SU-DHL-6 (cell line): ENCODE measurements around the gene SNCB.

Source experiments
- H2AFZ ChIP-seq: fragments of 200-600 bp; sonication (generic); 2 replicates; pipeline ENCODE4 v1.6.1; 2014; ENCODE audit warnings: low read depth, mild to moderate bottlenecking, moderate library complexity, mixed read lengths, antibody characterized with exemption, low read length; ENCODE audit not compliant: severe bottlenecking
- H3F3A ChIP-seq: fragments of 200-600 bp; shearing (Covaris generic); 2 replicates; pipeline ENCODE4 v1.6.0; 2016; ENCODE audit warnings: antibody characterized with exemption, mild to moderate bottlenecking; ENCODE audit not compliant: insufficient read depth
- H3K27ac ChIP-seq: fragments of 200-600 bp; sonication (generic); 2 replicates; pipeline ENCODE4 v1.5.1; 2016; ENCODE audit warnings: low read depth, mild to moderate bottlenecking, low read length, moderate library complexity, mixed read lengths
- H3K27me3 ChIP-seq: fragments of 200-600 bp; sonication (generic), shearing (Covaris generic); 2 replicates; pipeline ENCODE4 v1.6.0; 2014; ENCODE audit warnings: mild to moderate bottlenecking, low read length
- H3K36me3 ChIP-seq: fragments of 200-600 bp; sonication (generic); 2 replicates; pipeline ENCODE4 v1.6.1; 2014; ENCODE audit warnings: mild to moderate bottlenecking, low read length, mixed read lengths
- H3K4me2 ChIP-seq: fragments of 300-600, 200-600 bp; shearing (Covaris generic), sonication (generic); 2 replicates; pipeline ENCODE4 v1.6.0; 2014; ENCODE audit warnings: low read length, low read depth, mild to moderate bottlenecking; ENCODE audit not compliant: poor library complexity, severe bottlenecking
- H3K4me3 ChIP-seq: fragments of 200-600 bp; sonication (generic); 2 replicates; pipeline ENCODE4 v1.5.1; 2014; ENCODE audit warnings: antibody characterized with exemption, low read length, mild to moderate bottlenecking, mixed read lengths; ENCODE audit not compliant: insufficient read depth, poor library complexity, severe bottlenecking
- H3K79me2 ChIP-seq: fragments of 200-600 bp; sonication (generic); 2 replicates; pipeline ENCODE4 v1.6.1; 2014; ENCODE audit warnings: mild to moderate bottlenecking, low read length, moderate library complexity; ENCODE audit not compliant: insufficient read depth
- H3K9ac ChIP-seq: fragments of 200-600 bp; sonication (generic); 2 replicates; pipeline ENCODE4 v1.7.0; 2014; ENCODE audit warnings: mild to moderate bottlenecking, low read length
- H3K9me2 ChIP-seq: fragments of 200-600 bp; sonication (generic); replicated peaks from 2 replicates; pipeline ENCODE4 v1.6.1; 2014; ENCODE audit warnings: low read length; ENCODE audit not compliant: insufficient read depth
- H3K9me3 ChIP-seq: fragments of 200-600 bp; sonication (generic); 2 replicates; pipeline ENCODE4 v1.6.1; 2014; ENCODE audit warnings: low read length, mixed read lengths; ENCODE audit not compliant: insufficient read depth
- H4K20me1 ChIP-seq: fragments of 200-600 bp; sonication (generic); 2 replicates; pipeline ENCODE4 v1.6.1; 2014; ENCODE audit warnings: low read depth, mild to moderate bottlenecking, antibody characterized with exemption, low read length, moderate library complexity, mixed read lengths
- CTCF ChIP-seq: fragments of 200-600 bp; sonication (generic); IDR thresholded peaks from one replicate; pipeline ENCODE4 v1.5.1; 2017; ENCODE audit warnings: antibody characterized with exemption, mild to moderate bottlenecking, low read length, moderate library complexity; ENCODE audit not compliant: insufficient read depth, poor library complexity, severe bottlenecking
- EZH2phosphoT487 ChIP-seq: fragments of 200-600 bp; sonication (generic), shearing (Covaris generic); conservative IDR thresholded peaks from 2 replicates; pipeline ENCODE4 v1.6.1; 2018; ENCODE audit warnings: mild to moderate bottlenecking, antibody characterized with exemption, low read length, moderate library complexity, mixed read lengths

SNCB gene

GRCh38 chr5:176651472-176651980, 21.2 kb upstream of the SNCB start:
- H4K20me1 ChIP-seq: no peaks in the 10 kb centered on the region

GRCh38 chr5:176650354-176650884, 20.1 kb upstream of the SNCB start:
- Histone ChIP-seq H2AFZ (no peak overlapping the region), H3K4me3 (no peak overlapping the region), H3K9me2 (no peaks in the 10 kb centered on the region), H3K27ac (no peak overlapping the region), H3K9me3 (no peaks in the 10 kb centered on the region), H3K79me2 (no peaks in the 10 kb centered on the region), H4K20me1 (no peaks in the 10 kb centered on the region), H3F3A (0 out of 2 replicates have a peak, but pooled peaks cover 4% of the 10 kb centered on the region), H3K36me3 (no peaks in the 10 kb centered on the region), H3K9ac (no peak overlapping the region), H3K27me3 (no peaks in the 10 kb centered on the region), H3K4me2 (no peak overlapping the region)
- TF ChIP-seq CTCF (no peak), EZH2phosphoT487 (no peak)

More at GRCh38 chr5:176651472-176651980, 21.2 kb upstream of the SNCB start:
- Histone ChIP-seq H3K27ac (no peak overlapping the region), H2AFZ (no peak overlapping the region), H3K79me2 (no peaks in the 10 kb centered on the region), H3K9me3 (no peaks in the 10 kb centered on the region), H3K36me3 (no peaks in the 10 kb centered on the region), H3K9ac (no peak overlapping the region), H3K9me2 (no peaks in the 10 kb centered on the region), H3K4me3 (no peak overlapping the region), H3K4me2 (no peak overlapping the region), H3F3A (0 out of 2 replicates have a peak, but pooled peaks cover 4% of the 10 kb centered on the region), H3K27me3 (no peaks in the 10 kb centered on the region)
- no peak for TF ChIP-seq CTCF
- TF ChIP-seq EZH2phosphoT487: no peak

GRCh38 chr5:176648474-176649194, 18.3 kb upstream of the SNCB start:
- no peak overlapping the region for H3K4me2 ChIP-seq
- H3K79me2 ChIP-seq: no peaks in the 10 kb centered on the region
- no peaks in the 10 kb centered on the region for H3K9me3 ChIP-seq
- no peak overlapping the region for H3K4me3 ChIP-seq
- H3K27me3 ChIP-seq: no peaks in the 10 kb centered on the region
- H2AFZ ChIP-seq: no peak overlapping the region
- no peak overlapping the region for H3K27ac ChIP-seq
- H3K9ac ChIP-seq: no peak overlapping the region
- TF ChIP-seq EZH2phosphoT487: no peak
- TF ChIP-seq CTCF: no peak
- no peaks in the 10 kb centered on the region for H3K36me3 ChIP-seq
- no peaks in the 10 kb centered on the region for H4K20me1 ChIP-seq
- H3F3A ChIP-seq: 0 out of 2 replicates have a peak, but pooled peaks cover 4% of the 10 kb centered on the region
- H3K9me2 ChIP-seq: no peaks in the 10 kb centered on the region
